GM19023 (cell line): ENCODE data around the gene SPANXN3.
"Not testable (repeated sequence)": the region's sequence is repeated elsewhere in the genome, so short reads cannot be mapped to it uniquely, and the experiment has no call there.

Source experiments
- ATAC-seq: cut with Tn5 transposase; IDR thresholded peaks from one replicate; pipeline ENCODE4 v1.9.1; 2021; ENCODE audit warnings: mild to moderate bottlenecking, moderate library complexity; ENCODE audit not compliant: unreplicated experiment

The SPANXN3 gene, protein sequence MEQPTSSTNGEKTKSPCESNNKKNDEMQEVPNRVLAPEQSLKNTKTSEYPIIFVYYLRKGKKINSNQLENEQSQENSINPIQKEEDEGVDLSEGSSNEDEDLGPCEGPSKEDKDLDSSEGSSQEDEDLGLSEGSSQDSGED

DNA sequence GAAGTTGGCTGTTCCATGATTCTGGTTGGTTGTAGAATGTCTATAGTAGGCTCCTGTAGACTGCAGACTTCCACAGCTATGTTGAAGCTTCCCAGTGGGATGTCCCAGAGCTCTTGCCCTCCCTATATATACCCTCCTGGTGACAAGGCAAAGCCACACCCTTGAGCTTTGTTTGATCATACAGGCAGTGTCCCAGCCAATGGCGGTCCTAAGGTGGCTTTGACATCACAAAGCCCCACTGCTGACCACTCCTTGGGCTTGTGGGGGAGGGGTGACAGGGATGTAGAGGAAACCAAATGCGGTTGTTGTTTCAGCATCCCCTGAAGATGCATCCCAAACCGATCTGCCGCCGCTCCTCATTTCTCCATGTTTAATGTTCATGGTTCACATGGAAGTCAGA, at the start of gene SPANXN3:
TSS of gene SPANXN3 (minus strand) at position 101 of the 400 bp plus-strand sequence. CDS start at position 17, 84 bp downstream.
- ATAC-seq, result not testable (repeated sequence)

DNA sequence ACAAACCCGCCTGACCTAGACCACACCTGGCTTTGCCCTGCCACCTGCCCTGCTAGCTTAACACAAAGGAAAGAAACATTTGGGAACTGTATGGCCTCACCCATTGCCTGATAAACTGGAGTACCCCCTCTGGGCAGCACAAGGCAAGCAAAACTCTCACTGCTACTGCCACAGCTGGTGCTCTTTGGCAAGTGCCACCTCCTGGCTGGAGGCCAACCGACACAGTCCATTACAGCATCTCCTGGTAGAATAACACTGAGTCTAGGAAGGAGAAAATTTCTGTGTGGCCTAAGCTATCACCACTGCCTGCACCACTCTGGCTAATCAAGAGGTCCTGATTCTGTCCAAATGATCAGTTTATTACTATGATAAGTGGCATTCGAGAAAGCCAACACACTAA, 18.9 kb upstream of the SPANXN3 start:
- ATAC-seq, result no peak

DNA sequence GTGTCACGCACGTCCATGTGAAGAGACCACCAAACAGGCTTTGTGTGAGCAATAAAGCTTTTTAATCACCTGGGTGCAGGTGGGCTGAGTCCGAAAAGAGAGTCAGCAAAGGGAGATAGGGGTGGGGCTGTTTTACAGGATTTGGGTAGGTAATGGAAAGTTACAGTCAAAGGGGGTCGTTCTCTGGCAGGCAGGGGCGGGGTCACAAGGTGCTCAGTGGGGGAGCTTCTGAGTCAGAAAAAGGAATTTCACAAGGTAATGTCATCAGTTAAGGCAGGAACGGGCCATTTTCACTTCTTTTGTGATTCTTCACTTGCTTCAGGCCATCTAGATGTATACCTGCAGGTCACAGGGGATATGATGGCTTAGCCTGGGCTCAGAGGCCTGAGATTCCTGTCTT, 15.1 kb downstream of the SPANXN3 start:
- not testable (repeated sequence) for ATAC-seq

DNA sequence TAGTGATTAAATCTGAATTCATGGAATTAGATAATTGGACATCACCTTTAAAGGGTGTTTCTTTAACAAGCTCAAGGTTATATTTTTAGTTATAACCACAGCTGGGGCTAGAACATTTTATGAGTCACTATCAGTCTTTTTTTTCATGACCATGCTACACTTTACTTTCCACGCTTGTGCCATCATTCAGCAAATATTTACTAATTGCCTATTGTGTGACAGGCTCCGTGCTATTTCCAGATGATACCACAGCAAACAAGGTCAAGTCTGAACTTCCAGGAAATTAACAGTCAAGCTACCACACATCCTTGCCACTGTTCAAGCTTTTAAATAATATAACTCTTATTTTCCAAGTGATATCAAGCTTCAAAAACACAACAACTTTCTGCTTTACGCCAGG, 16.5 kb downstream of the SPANXN3 start:
- no peak for ATAC-seq

DNA sequence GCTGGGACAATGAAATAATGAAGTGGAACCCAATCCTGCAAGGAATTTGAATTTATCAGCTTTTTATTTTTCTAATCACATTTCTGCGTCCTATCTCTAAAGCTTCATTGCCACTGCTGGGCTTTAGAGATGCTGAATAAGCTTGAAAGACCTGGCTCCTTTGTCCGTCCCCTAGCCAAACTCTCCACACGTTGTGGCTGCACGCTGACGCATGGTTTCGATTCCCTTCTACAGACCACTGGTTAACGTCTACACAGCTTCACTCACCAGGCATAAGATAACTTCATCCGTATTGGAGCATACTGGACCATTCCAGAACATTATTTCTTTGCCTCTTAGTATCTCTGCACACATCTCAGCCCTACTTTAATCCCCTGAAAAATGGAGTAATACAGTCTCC, 31.2 kb downstream of the SPANXN3 start:
- no peak for ATAC-seq

DNA sequence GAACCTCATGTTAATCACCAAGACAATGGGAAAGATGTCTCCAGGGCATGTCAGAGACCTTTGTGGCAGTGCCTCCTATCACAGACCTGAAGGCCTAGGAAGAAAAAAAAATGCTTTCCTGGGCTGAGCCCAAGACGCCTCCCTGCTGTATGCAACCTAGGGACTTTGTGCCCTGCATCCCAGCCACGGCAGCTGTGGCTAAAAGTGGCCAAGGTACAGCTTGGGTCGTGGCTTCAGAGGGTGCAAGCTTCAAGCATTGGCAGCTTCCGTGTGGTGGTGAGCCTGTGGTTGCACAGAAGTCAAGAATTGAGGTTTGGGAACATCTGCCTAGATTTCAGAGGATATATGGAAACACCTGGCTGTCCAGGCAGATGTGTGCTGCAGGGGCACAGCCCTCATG, 40.5 kb downstream of the SPANXN3 start:
- no peak for ATAC-seq

DNA sequence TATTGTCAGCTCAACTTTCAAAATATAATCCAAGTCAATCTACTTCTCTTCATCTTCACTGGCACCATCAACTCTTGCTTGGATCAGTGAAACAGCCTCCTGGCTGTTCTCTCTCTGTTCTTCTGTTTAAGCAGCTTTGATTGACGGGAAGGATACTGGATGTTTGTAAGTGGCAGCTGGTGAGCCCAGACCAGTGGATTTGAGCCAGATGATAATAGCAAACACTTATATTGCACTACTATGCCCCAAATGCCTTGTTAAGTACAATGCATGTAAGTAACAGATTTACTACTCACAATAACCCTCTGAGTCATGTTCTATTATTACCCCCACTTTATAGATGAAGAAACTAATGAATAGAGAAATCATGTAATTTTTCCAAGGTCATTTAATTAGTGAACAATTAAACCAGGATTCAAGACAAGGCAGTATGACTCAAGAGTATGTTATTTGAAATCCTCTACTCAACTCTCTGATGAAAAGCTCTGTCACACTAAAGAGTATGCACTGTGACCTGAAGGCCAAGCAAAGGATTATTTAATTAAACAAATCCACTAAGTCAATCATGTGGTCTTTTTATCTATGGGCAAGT, 44.8 kb downstream of the SPANXN3 start:
- no peak for ATAC-seq

DNA sequence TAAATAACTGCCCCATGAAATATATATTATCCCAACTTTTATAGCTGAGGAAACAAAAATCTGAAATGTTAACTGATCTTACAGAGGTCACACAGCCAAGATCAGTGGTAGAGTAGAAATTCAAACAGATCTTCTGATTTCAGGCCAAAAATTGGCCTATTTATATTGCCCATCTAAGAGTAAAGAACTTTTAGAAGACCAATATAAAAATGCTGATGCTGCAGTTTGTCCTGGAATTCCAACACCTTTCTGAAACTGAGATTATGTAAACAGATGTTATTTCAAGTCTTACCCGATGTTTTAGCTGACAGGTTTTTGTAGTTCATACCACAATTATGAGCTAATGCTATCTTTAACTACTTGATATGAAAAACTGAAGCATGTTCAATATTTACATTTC, 51.1 kb downstream of the SPANXN3 start:
- no peak for ATAC-seq

DNA sequence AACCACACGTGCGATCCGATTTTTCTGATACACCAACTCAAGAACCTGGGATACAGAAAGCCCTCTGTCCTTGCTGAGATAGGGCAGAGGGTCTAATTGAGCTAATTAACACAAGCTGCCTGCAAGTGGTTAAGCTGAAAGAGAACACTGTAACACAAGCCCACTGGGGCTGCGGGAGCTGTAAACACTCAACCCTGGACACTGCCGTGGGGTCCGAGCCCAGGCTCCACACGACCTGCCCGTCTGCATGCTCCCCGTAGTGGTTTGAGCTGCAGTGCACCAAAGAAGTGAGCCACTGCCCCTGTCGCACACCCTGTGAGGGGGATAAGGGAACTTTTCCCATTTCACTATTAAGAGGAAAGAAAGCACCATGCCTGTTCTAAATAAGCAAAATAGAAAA, 54.6 kb downstream of the SPANXN3 start:
- ATAC-seq, result no peak

DNA sequence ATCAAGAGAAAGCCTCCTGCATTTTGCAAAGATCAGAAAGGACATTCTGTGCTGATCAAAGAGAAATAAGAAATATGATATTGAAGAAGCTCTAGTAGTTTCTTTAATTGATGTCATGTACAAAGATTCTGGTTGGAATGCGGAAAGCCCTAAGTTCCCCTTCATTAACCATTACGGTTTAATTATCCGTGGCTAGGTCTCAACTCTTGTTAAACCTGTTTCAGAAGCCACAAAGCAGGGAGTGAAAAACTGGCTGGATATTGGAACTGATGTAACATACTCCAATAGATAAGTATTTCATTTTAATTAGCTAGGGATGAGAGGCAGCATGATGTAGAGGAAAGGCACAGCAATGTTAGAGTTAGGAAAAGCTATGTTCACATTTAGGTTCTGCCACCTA, 55.7 kb downstream of the SPANXN3 start:
- ATAC-seq, result no peak
